KG1 (cell line): ENCODE results near the gene PCDHGA7.
"Not testable (repeated sequence)": the region's sequence is repeated elsewhere in the genome, so short reads cannot be mapped to it uniquely, and the experiment has no call there.

Experiments
- DNase-seq: peaks from one replicate; lab custom pipeline; 2025; lab: John Stamatoyannopoulos, UW

PCDHGA7 gene

DNA sequence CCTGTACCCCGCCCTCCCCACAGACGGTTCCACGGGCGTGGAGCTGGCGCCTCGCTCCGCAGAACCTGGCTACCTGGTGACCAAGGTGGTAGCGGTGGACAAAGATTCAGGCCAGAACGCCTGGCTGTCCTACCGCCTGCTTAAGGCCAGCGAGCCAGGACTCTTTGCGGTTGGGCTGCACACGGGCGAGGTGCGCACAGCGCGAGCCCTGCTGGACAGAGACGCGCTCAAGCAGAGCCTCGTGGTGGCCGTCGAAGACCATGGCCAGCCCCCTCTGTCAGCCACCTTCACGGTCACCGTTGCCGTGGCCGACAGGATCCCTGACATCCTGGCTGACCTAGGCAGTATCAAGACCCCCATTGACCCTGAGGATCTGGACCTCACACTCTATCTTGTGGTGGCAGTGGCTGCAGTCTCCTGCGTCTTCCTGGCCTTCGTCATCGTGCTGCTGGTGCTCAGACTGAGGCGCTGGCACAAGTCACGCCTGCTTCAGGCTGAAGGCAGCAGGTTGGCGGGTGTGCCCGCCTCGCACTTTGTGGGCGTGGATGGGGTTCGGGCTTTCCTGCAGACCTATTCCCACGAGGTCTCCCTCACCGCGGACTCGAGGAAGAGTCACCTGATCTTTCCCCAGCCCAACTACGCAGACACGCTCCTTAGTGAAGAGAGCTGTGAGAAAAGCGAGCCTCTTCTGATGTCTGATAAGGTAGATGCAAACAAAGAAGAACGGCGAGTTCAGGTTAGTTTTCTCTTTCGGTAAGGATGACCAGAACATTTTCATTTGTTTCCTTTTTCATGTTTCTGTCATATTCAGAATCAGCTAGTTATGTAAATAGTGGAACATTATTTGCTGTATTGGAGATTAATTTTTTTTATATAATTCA lies 16.3 kb upstream of the PCDHGA7 start:
- no peak for DNase-seq

DNA sequence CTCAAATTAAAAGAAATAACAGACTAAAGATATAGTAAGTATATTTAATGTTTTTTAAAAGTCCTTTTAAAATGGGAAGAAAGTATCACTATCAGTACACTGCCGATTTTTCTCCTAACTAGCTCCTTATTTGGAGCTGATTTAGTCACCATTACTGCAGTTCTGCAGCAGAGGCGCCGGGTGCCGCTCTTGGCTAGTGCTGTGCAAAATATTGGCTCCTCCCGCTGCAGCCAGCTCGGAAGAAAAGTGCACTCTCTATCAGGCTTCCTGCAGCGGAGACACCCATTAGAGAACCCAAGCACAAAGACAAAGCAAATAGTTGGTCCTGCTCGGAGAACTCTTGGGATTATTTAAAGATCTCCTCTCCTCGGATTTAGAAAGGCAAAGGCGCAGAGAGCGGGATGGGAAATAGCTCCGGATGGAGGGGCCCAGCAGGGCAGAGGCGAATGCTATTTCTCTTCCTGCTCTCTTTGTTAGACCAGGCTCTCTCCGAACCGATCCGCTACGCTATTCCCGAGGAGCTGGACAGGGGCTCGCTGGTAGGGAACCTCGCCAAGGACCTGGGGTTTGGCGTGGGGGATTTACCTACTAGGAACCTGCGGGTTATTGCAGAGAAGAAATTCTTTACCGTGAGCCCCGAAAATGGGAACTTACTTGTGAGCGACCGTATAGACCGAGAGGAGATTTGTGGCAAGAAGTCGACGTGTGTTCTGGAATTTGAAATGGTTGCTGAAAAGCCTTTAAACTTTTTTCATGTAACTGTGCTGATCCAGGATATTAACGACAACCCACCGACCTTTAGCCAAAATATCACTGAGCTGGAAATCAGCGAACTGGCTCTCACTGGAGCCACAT lies 12.3 kb upstream of the PCDHGA7 start, which contains the start of gene PCDHGB3:
TSS of gene PCDHGB3 (plus strand) at position 249 of the 855 bp plus-strand sequence. CDS start at position 402, 153 bp downstream.
- no peak for DNase-seq

DNA sequence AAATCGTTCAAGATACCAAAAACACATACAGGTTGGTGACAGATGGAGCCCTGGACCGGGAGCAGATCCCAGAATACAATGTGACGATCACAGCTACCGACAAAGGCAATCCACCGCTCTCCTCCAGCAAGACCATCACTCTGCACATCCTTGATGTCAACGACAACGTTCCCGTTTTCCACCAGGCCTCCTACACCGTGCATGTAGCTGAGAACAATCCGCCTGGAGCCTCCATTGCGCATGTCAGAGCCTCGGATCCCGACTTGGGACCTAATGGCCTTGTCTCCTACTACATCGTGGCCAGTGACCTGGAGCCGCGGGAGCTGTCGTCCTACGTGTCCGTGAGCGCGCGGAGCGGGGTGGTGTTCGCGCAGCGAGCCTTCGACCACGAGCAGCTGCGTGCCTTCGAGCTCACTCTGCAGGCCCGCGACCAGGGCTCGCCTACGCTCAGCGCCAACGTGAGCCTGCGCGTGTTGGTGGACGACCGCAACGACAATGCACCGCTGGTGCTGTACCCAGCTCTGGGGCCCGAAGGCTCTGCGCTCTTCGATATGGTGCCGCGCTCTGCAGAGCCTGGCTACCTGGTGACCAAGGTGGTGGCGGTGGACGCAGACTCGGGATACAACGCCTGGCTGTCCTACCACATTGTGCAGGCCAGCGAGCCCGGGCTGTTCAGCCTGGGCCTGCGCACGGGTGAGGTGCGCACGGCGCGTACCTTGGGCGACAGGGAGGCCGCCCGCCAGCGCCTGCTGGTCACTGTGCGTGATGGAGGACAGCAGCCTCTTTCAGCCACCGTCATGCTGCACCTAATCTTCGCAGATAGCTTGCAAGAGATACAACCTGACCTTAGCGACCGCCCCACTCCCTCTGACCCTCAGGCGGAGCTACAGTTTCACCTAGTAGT lies 10.7 kb upstream of the PCDHGA7 start:
- no peak for DNase-seq

DNA sequence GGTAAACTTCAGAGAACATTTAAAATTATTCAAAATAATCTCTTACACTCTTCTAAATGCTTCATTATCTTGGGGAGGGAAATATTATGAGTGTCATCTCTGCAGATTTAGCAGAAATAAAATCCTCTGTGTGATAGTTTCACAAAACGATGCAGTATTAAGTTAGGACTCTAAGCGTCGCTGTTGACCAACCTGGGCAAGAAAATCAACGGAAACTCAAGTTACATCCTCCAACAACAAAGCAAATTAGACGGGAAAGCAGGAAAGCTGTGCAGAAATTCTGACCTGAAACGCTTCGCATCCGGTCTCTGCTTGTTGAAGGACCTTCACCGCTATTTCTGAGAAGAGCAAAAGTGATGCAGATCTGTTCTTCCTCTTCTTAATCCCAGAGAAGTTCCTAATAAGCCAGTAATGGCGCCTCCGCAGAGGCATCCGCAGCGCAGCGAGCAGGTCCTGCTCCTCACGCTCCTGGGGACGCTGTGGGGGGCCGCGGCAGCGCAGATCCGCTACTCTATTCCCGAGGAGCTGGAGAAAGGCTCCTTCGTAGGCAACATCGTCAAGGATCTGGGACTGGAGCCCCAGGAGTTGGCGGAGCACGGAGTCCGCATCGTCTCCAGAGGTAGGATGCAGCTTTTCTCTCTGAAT lies 8.7 kb upstream of the PCDHGA7 start, which contains the start of gene PCDHGA6:
TSS of gene PCDHGA6 (plus strand) at position 219 of the 645 bp plus-strand sequence. CDS start at position 412, 193 bp downstream.
- no peak for DNase-seq

GRCh38 chr5:141374627-141375026 lies 7.9 kb upstream of the PCDHGA7 start:
- DNase-seq: no peak

DNA sequence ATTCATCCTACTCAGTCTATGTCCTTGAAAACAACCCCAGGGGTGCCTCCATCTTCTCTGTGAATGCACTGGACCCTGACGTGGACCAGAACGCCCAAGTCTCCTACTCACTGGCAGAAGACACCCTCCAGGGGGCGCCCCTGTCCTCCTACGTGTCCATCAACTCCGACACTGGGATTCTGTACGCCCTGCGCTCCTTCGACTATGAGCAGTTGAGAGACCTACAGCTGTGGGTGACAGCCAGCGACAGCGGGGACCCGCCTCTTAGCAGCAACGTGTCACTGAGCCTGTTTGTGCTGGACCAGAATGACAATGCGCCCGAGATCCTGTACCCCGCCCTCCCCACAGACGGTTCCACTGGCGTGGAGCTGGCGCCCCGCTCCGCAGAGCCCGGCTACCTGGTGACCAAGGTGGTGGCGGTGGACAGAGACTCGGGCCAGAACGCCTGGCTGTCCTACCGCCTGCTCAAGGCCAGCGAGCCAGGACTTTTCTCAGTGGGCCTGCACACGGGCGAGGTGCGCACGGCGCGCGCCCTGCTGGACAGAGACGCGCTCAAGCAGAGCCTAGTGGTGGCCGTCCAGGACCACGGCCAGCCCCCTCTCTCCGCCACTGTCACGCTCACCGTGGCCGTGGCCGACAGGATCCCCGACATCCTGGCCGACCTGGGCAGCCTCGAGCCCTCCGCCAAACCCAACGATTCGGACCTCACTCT lies 6.9 kb upstream of the PCDHGA7 start:
- not testable (repeated sequence) for DNase-seq

- DNase-seq: no peak
These were observed 803 bp downstream of the PCDHGA7 start for GRCh38 chr5:141383345-141383744.

DNA sequence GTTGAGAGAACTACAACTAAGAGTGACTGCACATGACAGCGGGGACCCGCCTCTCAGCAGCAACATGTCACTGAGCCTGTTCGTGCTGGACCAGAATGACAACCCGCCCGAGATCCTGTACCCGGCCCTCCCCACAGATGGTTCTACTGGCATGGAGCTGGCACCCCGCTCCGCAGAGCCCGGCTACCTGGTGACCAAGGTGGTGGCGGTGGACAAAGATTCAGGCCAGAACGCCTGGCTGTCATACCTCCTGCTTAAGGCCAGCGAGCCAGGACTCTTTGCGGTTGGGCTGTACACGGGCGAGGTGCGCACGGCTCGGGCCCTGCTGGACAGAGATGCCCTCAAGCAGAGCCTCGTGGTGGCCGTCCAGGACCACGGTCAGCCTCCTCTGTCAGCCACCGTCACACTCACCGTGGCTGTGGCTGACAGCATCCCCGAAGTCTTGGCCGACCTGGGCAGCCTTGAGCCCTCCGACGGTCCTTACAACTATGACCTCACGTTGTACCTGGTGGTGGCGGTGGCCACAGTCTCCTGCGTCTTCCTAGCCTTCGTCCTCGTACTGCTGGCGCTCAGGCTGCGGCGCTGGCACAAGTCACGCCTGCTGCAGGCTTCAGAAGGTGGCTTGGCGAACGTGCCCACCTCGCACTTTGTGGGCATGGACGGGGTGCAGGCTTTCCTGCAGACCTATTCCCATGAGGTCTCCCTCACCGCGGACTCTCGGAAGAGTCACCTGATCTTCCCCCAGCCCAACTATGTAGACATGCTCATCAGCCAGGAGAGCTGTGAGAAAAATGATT lies 2.1 kb downstream of the PCDHGA7 start:
- DNase-seq: no peak

DNA sequence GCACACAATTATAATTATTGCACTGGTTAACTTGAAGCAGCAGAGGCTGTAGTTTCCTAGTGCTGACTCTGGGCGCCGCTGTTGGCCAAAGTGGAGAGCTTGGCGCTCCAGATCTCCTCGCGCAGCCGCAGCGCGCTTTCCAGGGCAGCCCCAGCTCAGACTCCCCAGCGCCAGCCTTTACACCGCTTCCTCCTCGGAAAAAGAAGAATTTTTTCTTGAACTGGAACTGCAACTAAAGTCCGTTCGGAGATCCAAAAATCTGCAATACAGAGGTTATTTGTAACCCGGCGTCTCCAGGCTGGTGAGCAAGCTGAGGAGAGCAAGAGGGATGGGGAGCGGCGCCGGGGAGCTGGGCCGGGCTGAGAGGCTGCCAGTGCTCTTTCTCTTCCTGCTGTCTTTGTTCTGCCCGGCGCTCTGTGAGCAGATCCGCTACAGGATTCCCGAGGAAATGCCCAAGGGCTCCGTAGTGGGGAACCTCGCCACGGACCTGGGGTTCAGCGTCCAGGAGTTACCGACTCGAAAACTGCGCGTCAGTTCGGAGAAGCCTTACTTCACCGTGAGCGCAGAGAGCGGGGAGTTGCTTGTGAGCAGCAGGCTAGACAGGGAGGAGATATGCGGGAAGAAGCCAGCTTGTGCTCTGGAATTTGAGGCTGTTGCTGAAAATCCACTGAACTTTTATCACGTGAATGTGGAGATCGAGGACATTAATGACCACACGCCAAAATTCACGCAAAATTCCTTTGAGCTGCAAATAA lies 5.2 kb downstream of the PCDHGA7 start, which contains the start of gene PCDHGB4:
TSS of gene PCDHGB4 (plus strand) at position 142 of the 755 bp plus-strand sequence. CDS start at position 329, 187 bp downstream.
- DNase-seq: not testable (repeated sequence)

- DNase-seq: no peak
These were observed 6.1 kb downstream of the PCDHGA7 start for GRCh38 chr5:141388661-141389060.

GRCh38 chr5:141389153-141390042 lies 6.9 kb downstream of the PCDHGA7 start:
- no peak for DNase-seq

- no peak for DNase-seq
These were observed 10.1 kb downstream of the PCDHGA7 start, which contains the start of gene PCDHGA8 for GRCh38 chr5:141392429-141393198. Gene PCDHGA8 (plus strand): TSS chr5:141392633. CDS start chr5:141392814, 181 bp downstream.

DNA sequence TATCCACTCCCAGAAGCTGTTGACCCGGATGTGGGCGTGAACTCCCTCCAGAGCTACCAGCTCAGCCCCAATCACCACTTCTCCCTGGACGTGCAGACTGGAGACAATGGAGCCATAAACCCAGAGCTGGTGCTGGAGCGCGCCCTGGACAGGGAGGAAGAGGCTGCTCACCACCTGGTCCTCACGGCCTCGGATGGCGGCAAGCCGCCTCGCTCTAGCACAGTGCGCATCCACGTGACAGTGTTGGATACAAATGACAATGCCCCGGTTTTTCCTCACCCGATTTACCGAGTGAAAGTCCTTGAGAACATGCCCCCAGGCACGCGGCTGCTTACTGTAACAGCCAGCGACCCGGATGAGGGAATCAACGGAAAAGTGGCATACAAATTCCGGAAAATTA lies 10.7 kb downstream of the PCDHGA7 start:
- DNase-seq: no peak

GRCh38 chr5:141394401-141395187 lies 12.1 kb downstream of the PCDHGA7 start:
- DNase-seq: not testable (repeated sequence)

DNA sequence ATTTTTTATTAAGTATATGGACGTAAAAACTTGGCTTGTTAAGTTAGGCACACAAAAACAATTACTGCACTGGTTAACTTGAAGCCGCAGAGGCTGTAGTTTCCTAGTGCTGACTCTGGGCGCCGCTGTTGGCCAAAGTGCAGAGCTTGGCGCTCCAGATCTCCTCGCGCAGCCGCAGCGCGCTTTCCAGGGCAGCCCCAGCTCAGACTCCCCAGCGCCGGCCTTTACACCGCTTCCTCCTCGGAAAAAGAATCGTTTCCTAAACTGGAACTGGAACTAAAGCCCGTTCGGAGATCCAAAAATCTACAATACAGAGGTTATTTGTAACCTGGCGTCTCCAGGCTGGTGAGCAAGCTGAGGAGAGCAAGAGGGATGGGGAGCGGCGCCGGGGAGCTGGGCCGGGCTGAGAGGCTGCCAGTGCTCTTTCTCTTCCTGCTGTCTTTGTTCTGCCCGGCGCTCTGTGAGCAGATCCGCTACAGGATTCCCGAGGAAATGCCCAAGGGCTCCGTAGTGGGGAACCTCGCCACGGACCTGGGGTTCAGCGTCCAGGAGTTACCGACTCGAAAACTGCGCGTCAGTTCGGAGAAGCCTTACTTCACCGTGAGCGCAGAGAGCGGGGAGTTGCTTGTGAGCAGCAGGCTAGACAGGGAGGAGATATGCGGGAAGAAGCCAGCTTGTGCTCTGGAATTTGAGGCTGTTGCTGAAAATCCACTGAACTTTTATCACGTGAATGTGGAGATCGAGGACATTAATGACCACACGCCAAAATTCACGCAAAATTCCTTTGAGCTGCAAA lies 15.4 kb downstream of the PCDHGA7 start, which contains the start of gene PCDHGB5:
TSS of gene PCDHGB5 (plus strand) at position 192 of the 796 bp plus-strand sequence. CDS start at position 373, 181 bp downstream.
- not testable (repeated sequence) for DNase-seq
